ENCODE measurements around the gene HOXB6.

The HOXB6 gene

GRCh38 chr17:48565925-48566710, 38.7 kb downstream of the HOXB6 start:
- DNase-seq (ENCODE audit: low read depth) = no peak

GRCh38 chr17:48565022-48565554, 39.7 kb downstream of the HOXB6 start:
- DNase-seq (ENCODE audit: low read depth) = no peak

- no peak for DNase-seq (ENCODE audit: low read depth)
These were observed 40.4 kb downstream of the HOXB6 start for GRCh38 chr17:48564188-48565021.

GRCh38 chr17:48563867-48564187, 41.0 kb downstream of the HOXB6 start:
- no peak for DNase-seq (ENCODE audit: low read depth)

- no peak for DNase-seq (ENCODE audit: low read depth)
These were observed 41.4 kb downstream of the HOXB6 start for GRCh38 chr17:48563385-48563838.

- no peak for DNase-seq (ENCODE audit: low read depth)
These were observed 41.9 kb downstream of the HOXB6 start for GRCh38 chr17:48562934-48563333.

- no peak for DNase-seq (ENCODE audit: low read depth)
These were observed 42.6 kb downstream of the HOXB6 start for GRCh38 chr17:48561884-48562810.

GRCh38 chr17:48559840-48560817, 44.7 kb downstream of the HOXB6 start:
- no peak for DNase-seq (ENCODE audit: low read depth)

GRCh38 chr17:48559122-48559839, 45.5 kb downstream of the HOXB6 start:
- no peak for DNase-seq (ENCODE audit: low read depth)

GRCh38 chr17:48558831-48559121, 46.0 kb downstream of the HOXB6 start:
- no peak for DNase-seq (ENCODE audit: low read depth)

GRCh38 chr17:48558057-48558830, 46.5 kb downstream of the HOXB6 start:
- no peak for DNase-seq (ENCODE audit: low read depth)

- DNase-seq (ENCODE audit: low read depth) = no peak
These were observed 48.0 kb downstream of the HOXB6 start for GRCh38 chr17:48556576-48557401.

GRCh38 chr17:48556229-48556575, 48.6 kb downstream of the HOXB6 start:
- DNase-seq (ENCODE audit: low read depth) = no peak

- no peak for DNase-seq (ENCODE audit: low read depth)
These were observed 49.2 kb downstream of the HOXB6 start for GRCh38 chr17:48555258-48556228.

- no peak for DNase-seq (ENCODE audit: low read depth)
These were observed 50.2 kb downstream of the HOXB6 start for GRCh38 chr17:48554412-48555257.

- DNase-seq (ENCODE audit: low read depth) = no peak
These were observed 51.0 kb downstream of the HOXB6 start for GRCh38 chr17:48553826-48554225.

- DNase-seq (ENCODE audit: low read depth) = no peak
These were observed 51.6 kb downstream of the HOXB6 start for GRCh38 chr17:48553190-48553547.
